ENCODE results near the gene HS3ST2. TPM values are rescaled to one million over a fixed set of nuclear protein-coding genes. Genes with fewer than 3 reads are reported as not detected.

Gene HS3ST2
- polyA plus RNA-seq, 1 of the 3 experiments (the other 2 are of a cell fraction) = not detected

GRCh38 chr16:22864375-22864774 lies 50.4 kb downstream of the HS3ST2 start:
- Histone ChIP-seq H3K4me1 (ENCODE audit: control insufficient read depth in 1 of 2, insufficient read depth in 2 of 2, low read depth in 1 of 2, low read length in 1 of 2) (peaks cover 0 to 8% of the 10 kb centered on the region in 2 experiments; a peak in 1 of 4 replicates), H3K9ac (no peak overlapping the region), H3K27ac (ENCODE audit: low read depth in 2 of 2, low read length in 1 of 2) (no peak overlapping the region), H3K36me3 (replicated peaks in 1 of 2; ENCODE audit: control insufficient read depth in 1 of 2, insufficient read depth in 2 of 2, low read length in 1 of 2) (no peaks in the 10 kb centered on the region), H4K20me1 (ENCODE audit: insufficient read depth) (no peaks in the 10 kb centered on the region), H3K9me3 (no peaks in the 10 kb centered on the region), H3K79me2 (ENCODE audit: insufficient read depth) (no peaks in the 10 kb centered on the region), H3K4me2 (no peak overlapping the region), H3F3A (replicated peaks; ENCODE audit: insufficient read depth) (no peaks in the 10 kb centered on the region), H3K27me3 (ENCODE audit: insufficient read depth) (no peaks in the 10 kb centered on the region), H3K9me2 (no peaks in the 10 kb centered on the region), H2AFZ (ENCODE audit: low read depth) (no peak overlapping the region), H3K4me3 (ENCODE audit: low read depth in 2 of 2, low read length in 1 of 2) (no peak overlapping the region)
- DNase-seq = no peak
- ChIA-PET CTCF (no interaction called here), POLR2A (no interaction called here)
- TF ChIP-seq USF1 (IDR thresholded peaks at IDR 0.05; ENCODE audit: borderline replicate concordance, low read depth) (no peak), IRF3 (IDR thresholded peaks at IDR 0.05; ENCODE audit: low read depth, low read length) (no peak), MEF2A (IDR thresholded peaks at IDR 0.05; ENCODE audit: borderline replicate concordance, low read depth) (no peak), REST (IDR thresholded peaks at IDR 0.05; ENCODE audit: low read depth, low read length) (no peak), POLR2AphosphoS5 (IDR thresholded peaks at IDR 0.05; ENCODE audit: low read depth, low read length) (no peak), MXI1 (IDR thresholded peaks at IDR 0.05; ENCODE audit: low read depth, low read length) (no peak), RFX5 (IDR thresholded peaks at IDR 0.05; ENCODE audit: low read length) (no peak), NFIC (IDR thresholded peaks at IDR 0.05; ENCODE audit: borderline replicate concordance) (no peak), USF2 (IDR thresholded peaks at IDR 0.05; ENCODE audit: borderline replicate concordance, low read depth, low read length) (no peak)
